Osteocyte (in vitro differentiated cells): Measurements from ENCODE around the gene CHD6. TPM values are rescaled to one million over a fixed set of nuclear protein-coding genes. Genes with fewer than 3 reads are reported as not detected.
A peak's percentile ranks its signal among the peaks of the same experiment; 100 is the strongest.

Experiments used
- DNase-seq: peaks from one replicate; pipeline ENCODE4 v3.0.0; 2021; ENCODE audit warnings: mixed read lengths; ENCODE audit not compliant: unreplicated experiment; ENCODE audit errors: extremely low spot score
- H3K27ac Mint-ChIP-seq: one replicate; pipeline ENCODE4 v1.8.0; 2021; ENCODE audit warnings: mild to moderate bottlenecking, mixed read lengths; ENCODE audit not compliant: unreplicated experiment
- H3K27me3 Mint-ChIP-seq: one replicate; pipeline ENCODE4 v1.8.0; 2021; ENCODE audit warnings: mixed read lengths; ENCODE audit not compliant: unreplicated experiment
- H3K36me3 Mint-ChIP-seq: one replicate; pipeline ENCODE4 v1.8.0; 2021; ENCODE audit warnings: mixed read lengths; ENCODE audit not compliant: unreplicated experiment
- H3K4me1 Mint-ChIP-seq: one replicate; pipeline ENCODE4 v1.8.0; 2021; ENCODE audit warnings: mixed read lengths; ENCODE audit not compliant: unreplicated experiment
- H3K4me3 Mint-ChIP-seq: one replicate; pipeline ENCODE4 v1.8.0; 2021; ENCODE audit warnings: mild to moderate bottlenecking, moderate library complexity, mixed read lengths; ENCODE audit not compliant: unreplicated experiment
- H3K9me3 Mint-ChIP-seq: one replicate; pipeline ENCODE4 v1.8.0; 2021; ENCODE audit warnings: mixed read lengths; ENCODE audit not compliant: unreplicated experiment
- total RNA-seq: library from RNA; stranded (reverse); gene quantifications from 2 replicates; pipeline ENCODE4 v1.2.1, GENCODE V29; 2021
- TF ChIP-seq, protein P1 (sequence below): fragments of 200-600 bp; sonication (generic); IDR thresholded peaks from 2 replicates; pipeline ENCODE4 v1.5.0; 2021; ENCODE audit warnings: antibody characterized with exemption, mild to moderate bottlenecking, moderate library complexity

CHD6 gene
- total RNA-seq, 1 donor from 2014 or later, result 51.4 TPM

DNA sequence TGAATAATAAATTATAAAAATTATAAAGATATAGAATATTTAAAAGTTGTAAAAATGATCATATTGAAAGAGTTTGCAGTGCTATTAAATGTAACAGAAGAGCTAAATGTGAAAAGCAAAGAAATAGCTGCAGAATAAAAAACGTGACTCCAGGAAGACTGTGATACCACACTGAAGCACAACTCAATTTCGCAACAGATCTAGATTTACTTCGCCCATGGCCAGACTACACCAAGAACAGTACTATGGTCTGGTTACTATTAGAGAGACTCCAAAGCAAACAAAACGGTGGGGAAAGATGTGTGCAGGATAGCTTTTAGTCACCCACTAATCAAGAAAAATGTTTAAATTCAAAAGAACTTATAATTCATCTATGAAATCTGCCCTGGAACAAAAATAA is 1.9 kb downstream of the CHD6 start:
- no peaks in the 10 kb centered on the region for H3K9me3 Mint-ChIP-seq
- TF ChIP-seq, protein P1, sequence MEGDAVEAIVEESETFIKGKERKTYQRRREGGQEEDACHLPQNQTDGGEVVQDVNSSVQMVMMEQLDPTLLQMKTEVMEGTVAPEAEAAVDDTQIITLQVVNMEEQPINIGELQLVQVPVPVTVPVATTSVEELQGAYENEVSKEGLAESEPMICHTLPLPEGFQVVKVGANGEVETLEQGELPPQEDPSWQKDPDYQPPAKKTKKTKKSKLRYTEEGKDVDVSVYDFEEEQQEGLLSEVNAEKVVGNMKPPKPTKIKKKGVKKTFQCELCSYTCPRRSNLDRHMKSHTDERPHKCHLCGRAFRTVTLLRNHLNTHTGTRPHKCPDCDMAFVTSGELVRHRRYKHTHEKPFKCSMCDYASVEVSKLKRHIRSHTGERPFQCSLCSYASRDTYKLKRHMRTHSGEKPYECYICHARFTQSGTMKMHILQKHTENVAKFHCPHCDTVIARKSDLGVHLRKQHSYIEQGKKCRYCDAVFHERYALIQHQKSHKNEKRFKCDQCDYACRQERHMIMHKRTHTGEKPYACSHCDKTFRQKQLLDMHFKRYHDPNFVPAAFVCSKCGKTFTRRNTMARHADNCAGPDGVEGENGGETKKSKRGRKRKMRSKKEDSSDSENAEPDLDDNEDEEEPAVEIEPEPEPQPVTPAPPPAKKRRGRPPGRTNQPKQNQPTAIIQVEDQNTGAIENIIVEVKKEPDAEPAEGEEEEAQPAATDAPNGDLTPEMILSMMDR, result no peak
- DNase-seq, result no peak
- peaks cover 38% of the 10 kb centered on the region for H3K4me1 Mint-ChIP-seq
- no peak overlapping the region for H3K27ac Mint-ChIP-seq
- H3K27me3 Mint-ChIP-seq, result peaks cover 4% of the 10 kb centered on the region
- H3K36me3 Mint-ChIP-seq, result no peaks in the 10 kb centered on the region
- peak overlapping the region; percentile 85 for H3K4me3 Mint-ChIP-seq

DNA sequence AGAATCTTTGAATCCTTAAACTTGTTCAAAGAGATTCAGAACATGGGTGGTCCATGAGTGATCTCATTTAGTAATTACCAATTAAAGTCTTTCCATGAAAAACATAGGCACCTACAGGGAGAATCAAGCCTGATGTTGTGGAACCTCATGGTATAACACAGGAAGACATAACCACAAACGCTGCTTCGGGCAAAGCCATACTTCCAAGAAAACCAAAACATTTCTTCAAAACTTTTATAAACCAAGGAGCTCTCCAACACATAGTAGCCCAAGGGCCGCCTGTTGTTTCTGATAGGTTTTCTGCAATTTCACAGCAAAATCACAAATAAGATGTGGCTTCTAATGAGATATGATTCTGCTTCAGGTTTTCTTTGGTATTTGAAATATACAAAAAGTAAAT is 2.5 kb downstream of the CHD6 start:
- TF ChIP-seq, protein P1, result no peak
- H3K4me3 Mint-ChIP-seq, result no peak overlapping the region
- no peaks in the 10 kb centered on the region for H3K9me3 Mint-ChIP-seq
- H3K36me3 Mint-ChIP-seq, result no peaks in the 10 kb centered on the region
- H3K27me3 Mint-ChIP-seq, result no peaks in the 10 kb centered on the region
- no peak overlapping the region for H3K27ac Mint-ChIP-seq
- DNase-seq, result no peak
- H3K4me1 Mint-ChIP-seq, result peaks cover 38% of the 10 kb centered on the region

DNA sequence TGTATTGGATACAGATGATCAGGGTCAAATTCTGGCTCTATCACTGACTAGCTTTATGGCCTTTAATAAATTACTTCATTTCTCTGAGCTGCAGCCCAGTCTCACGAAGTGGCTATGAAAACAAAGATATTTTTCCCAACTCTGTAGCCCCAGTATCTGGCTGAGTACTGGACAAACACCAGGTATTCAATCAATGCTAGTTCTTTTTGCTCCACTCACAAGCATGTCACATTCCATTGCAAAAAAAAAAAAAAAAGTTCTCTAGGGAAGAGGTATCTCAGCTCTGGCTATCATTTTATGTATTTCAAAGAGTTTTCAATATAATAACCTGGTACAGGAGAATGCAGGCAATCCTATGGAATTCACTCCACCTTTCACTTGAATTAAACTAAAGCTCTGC is 3.1 kb downstream of the CHD6 start:
- TF ChIP-seq, protein P1, result no peak
- no peaks in the 10 kb centered on the region for H3K9me3 Mint-ChIP-seq
- H3K27me3 Mint-ChIP-seq, result no peaks in the 10 kb centered on the region
- H3K27ac Mint-ChIP-seq, result no peak overlapping the region
- H3K4me3 Mint-ChIP-seq, result no peak overlapping the region
- H3K4me1 Mint-ChIP-seq, result peaks cover 38% of the 10 kb centered on the region
- no peak for DNase-seq
- no peaks in the 10 kb centered on the region for H3K36me3 Mint-ChIP-seq

DNA sequence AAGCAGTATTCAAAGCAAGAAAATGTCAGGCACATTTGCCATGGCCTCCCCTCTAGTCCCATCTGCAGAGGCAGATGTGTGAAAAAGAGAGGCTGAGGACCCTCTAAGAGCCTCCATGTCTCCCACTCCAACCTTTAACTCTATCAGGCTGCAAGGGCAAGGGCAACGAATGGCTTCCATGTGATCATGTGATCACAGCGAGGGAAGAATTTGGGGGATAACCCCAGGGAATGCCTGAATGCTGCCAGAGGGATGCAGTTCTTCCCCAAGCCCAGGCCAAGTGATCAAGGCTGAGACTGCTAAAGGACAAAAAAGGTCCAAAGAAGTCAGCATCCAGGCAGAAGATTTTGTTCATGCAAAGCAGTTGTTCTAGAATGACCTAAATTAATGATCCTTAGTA is 4.9 kb downstream of the CHD6 start:
- no peak for DNase-seq
- peaks cover 35% of the 10 kb centered on the region for H3K4me1 Mint-ChIP-seq
- no peaks in the 10 kb centered on the region for H3K36me3 Mint-ChIP-seq
- no peaks in the 10 kb centered on the region for H3K27me3 Mint-ChIP-seq
- no peak overlapping the region for H3K27ac Mint-ChIP-seq
- H3K9me3 Mint-ChIP-seq, result no peaks in the 10 kb centered on the region
- H3K4me3 Mint-ChIP-seq, result no peak overlapping the region
- TF ChIP-seq, protein P1, result no peak

DNA sequence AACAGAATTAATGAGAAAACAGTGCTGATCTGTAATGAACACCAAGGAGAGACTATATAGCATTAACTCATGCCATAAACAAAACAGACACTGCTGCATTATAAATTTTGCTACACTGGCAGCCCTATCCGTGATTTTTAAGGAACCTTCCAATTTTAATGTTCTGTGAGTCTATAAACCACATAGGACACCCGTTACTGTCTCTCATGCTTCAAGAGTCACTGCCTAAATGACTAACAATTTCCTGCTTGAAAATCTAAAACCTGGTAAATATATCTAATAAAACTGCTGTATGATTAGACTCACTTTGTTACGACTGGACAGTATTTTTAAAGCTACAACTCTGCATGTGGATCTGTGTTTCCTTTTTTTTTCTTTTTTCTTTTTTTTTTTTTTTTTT is 8.7 kb downstream of the CHD6 start:
- no peak for DNase-seq
- Mint-ChIP-seq H3K27me3 (no peaks in the 10 kb centered on the region), H3K4me1 (peaks cover 15% of the 10 kb centered on the region), H3K9me3 (no peaks in the 10 kb centered on the region), H3K4me3 (no peak overlapping the region), H3K27ac (no peak overlapping the region), H3K36me3 (no peaks in the 10 kb centered on the region)
- TF ChIP-seq, protein P1, result no peak
